HG03066 (cell line): Measurements from ENCODE around the gene IL20RB.
"Not testable (repeated sequence)": the region's sequence is repeated elsewhere in the genome, so short reads cannot be mapped to it uniquely, and the experiment has no call there.

Source experiments
- ATAC-seq: cut with Tn5 transposase; IDR thresholded peaks from one replicate; pipeline ENCODE4 v1.9.1; 2021; ENCODE audit warnings: low read depth; ENCODE audit not compliant: unreplicated experiment

IL20RB gene

DNA sequence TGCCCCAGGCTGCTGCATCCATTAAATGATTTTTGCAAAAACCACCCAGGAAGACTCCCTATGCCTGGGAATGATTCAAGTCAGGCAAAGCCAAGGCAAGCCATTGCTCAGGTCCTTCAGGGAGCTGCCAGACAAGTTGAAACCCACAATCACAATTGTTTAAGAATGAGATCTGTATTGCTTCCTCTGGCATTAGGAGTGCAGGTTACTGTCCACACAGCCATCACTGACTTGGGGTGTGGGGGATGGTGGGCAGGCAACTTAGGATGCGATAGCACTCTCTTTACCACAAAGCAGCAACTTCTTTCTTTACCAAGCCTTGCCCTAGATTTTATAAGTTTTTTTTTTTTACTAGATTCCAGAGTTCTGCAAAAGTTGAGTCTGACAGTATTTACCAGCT is 15.0 kb upstream of the IL20RB start:
- no peak for ATAC-seq

DNA sequence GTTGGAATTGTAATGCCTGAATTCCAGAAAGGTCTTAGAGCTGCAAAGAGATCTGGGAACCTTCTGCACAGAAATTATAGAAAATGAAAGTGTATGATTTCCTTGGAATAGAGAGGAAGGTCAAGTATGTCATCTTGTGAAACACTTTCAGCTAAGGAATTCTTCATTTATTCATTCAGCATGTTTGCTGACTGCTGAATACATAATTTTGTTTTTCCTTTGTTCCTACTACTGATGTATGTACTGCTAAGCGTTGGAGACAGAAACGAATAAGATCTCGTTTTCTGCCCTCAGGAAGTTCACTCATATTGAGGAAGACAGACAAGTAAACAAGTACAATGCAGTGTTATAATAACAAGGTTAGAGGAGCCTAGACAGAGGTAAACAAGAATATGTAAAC is 14.3 kb upstream of the IL20RB start:
- ATAC-seq, result no peak

GRCh38 chr3:136946978-136947377 is 10.8 kb upstream of the IL20RB start:
- no peak for ATAC-seq

- ATAC-seq, result no peak
Observed at GRCh38 chr3:136947477-136947876, 10.3 kb upstream of the IL20RB start.

- ATAC-seq, result no peak
Observed at GRCh38 chr3:136949146-136949545, 8.6 kb upstream of the IL20RB start.

DNA sequence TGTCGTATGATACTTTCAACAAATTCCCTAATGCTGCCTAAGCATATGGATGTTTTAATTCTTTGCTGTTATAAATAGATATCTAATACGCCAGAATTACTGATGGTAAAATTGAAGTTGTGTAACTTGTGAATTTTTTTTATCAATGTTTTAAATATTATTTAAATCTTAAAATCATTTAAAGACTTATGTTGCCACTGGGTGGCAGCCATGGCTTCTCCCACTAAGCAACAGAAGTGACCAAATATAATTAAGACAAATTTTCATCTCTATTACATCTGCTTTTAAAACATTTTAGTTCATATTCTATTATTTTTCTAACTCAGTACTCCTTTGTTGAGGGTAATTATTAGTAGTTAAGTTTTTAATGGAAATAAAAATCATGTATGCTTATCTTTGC is 8.1 kb upstream of the IL20RB start:
- ATAC-seq, result no peak

- ATAC-seq, result no peak
Observed at GRCh38 chr3:136950623-136951022, 7.2 kb upstream of the IL20RB start.

DNA sequence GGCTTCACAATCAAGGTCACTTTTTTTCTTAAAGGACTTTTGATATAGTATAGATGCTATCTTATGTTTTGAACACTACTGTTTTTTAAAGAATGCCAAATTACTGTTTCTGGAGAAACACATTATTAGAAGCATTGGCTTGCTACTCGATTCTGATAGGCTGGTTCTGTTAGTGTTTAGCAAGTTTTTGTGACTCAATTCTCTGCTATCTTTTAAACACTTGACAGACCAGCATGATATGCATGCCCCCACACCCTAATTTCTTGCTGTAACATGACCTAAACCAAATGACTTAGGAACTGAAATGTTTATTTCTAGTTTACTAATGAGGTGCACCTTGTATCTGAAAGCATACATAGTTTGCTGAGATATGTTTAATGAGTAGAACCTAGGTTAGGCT is 5.5 kb upstream of the IL20RB start:
- no peak for ATAC-seq

DNA sequence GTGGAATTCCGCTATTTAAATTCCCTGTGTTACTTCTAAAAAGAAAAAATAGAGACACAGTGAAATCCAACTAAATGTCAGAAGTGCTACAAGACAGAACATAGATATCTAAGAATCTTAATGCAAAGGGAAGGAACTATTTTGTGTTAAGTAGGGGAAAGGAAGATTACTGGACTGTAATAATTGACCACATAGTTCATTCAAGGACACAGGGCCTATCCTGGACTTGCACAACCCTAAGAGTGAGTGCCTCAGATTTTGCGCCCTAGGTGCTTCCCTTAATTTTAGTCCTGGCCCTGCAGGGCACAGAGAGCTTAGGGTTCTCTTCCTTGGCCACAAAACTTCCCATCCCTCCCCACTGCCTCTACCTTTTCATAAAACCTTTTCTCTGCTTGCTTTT is 3.5 kb upstream of the IL20RB start:
- no peak for ATAC-seq

- no peak for ATAC-seq
Observed at GRCh38 chr3:136954980-136955780, 2.6 kb upstream of the IL20RB start.

- ATAC-seq, result no peak
Observed at GRCh38 chr3:136955813-136956212, 2.0 kb upstream of the IL20RB start.

DNA sequence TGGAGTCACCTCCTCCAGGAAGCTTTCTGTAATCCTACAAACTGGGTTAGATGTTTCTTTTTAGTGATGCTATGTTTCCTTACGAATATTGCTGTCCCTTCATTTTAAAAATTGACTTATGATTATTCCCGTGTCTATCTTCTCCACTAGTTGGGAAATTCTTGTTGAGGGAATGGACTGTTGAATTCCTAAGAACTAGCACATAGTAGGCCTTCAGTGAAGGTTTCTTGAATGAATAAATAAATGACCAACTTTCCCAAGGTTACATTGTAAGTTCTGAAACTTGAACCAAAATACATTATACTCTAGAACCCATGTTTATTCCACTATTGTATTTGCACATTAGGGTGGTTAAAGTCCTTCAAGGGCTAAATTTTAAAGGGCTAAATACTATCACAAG is 812 bp upstream of the IL20RB start:
- no peak for ATAC-seq

GRCh38 chr3:136958939-136959338 is 1.2 kb downstream of the IL20RB start:
- no peak for ATAC-seq

- ATAC-seq, result no peak
Observed at GRCh38 chr3:136959599-136959998, 1.8 kb downstream of the IL20RB start.

- no peak for ATAC-seq
Observed at GRCh38 chr3:136960838-136961836, 3.4 kb downstream of the IL20RB start.

- ATAC-seq, result no peak
Observed at GRCh38 chr3:136962927-136963326, 5.1 kb downstream of the IL20RB start.

DNA sequence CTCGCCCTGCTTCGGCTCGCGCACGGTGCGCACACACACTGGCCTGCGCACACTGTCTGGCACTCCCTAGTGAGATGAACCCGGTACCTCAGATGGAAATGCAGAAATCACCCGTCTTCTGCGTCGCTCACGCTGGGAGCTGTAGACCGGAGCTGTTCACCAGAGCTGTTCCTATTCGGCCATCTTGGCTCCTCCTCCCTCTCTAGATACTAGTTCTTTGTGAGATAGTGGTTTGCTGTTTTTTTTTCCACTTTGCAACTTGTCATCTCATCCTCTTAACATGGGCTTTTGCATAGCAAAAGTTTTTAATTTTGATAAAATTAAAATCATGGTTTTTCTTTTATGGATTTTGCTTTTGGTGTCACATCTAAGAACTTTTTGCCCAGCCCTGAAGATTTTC is 11.8 kb downstream of the IL20RB start:
- not testable (repeated sequence) for ATAC-seq

GRCh38 chr3:136973352-136973751 is 15.6 kb downstream of the IL20RB start:
- no peak for ATAC-seq

- ATAC-seq, result no peak
Observed at GRCh38 chr3:136974670-136975069, 16.9 kb downstream of the IL20RB start.

DNA sequence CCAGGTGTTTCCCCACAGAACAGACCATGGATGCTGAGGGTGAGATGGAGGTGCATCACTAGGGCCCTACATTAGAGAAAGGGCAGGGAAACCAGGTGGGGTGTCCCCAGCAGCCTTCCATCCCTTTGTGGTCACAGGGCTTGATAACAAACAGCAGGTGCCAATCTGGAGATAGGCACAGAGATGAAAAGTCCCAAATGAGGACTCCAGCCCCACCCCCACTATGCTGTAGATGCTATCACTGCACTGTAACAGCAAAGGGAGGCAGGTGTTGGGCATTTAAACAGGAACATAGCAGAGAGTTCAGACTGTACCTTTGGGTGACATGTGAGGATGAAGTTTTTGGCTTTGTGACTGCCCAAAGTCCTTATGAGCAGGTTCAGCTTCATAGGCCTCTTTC is 21.4 kb downstream of the IL20RB start:
- no peak for ATAC-seq

DNA sequence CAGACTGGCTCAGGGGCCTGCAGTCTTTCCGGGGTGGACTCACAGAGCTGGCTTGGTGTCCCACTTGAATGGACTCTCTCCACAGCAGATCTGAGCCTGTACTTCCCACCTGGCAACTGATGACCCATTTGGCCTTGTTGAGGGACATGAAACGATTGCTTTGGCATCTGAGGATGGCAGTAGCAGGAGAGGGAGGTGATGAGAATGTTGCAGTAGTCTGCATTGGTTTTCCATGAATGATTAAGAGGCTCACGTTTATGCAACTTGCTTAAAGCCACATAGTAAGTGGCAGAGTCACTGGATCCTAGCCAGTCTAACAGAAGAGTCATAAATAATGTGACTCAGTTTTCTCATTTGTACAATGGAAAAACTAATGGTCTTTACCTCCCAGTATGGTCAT is 21.9 kb downstream of the IL20RB start:
- no peak for ATAC-seq

DNA sequence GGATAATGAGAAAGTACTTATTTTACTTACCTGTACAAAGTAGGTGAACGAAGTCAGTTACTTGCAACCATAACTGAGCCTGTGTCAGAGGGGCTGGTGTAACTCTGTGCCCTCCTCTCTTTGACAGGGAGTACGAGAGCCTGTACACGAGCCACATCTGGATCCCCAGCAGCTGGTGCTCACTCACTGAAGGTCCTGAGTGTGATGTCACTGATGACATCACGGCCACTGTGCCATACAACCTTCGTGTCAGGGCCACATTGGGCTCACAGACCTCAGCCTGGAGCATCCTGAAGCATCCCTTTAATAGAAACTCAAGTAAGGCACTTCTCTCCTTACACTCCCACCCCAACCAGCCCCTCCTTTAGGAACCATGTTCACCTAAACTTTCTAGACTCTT is 24.2 kb downstream of the IL20RB start:
- no peak for ATAC-seq
